Hematopoietic multipotent progenitor cell treated with erythropoietin and hydrocortisone succinate and interleukin-3 and kit ligand, for 4 days (in vitro differentiated cells): ENCODE data around the gene BECN2.
"Not testable (repeated sequence)": the region's sequence is repeated elsewhere in the genome, so short reads cannot be mapped to it uniquely, and the experiment has no call there.

Source experiments
- DNase-seq: peaks from one replicate; pipeline ENCODE4 v3.0.0-alpha.2; 2015

Gene BECN2

GRCh38 chr1:241979926-241980325 lies 22.4 kb downstream of the BECN2 start:
- DNase-seq = no peak

- peak; percentile 59 for DNase-seq
These were observed 28.2 kb downstream of the BECN2 start for GRCh38 chr1:241985787-241986186.

- not testable (repeated sequence) for DNase-seq
These were observed 30.9 kb downstream of the BECN2 start for GRCh38 chr1:241988389-241988930.

- DNase-seq = no peak
These were observed 32.5 kb downstream of the BECN2 start for GRCh38 chr1:241990040-241990439.

GRCh38 chr1:241992734-241993133 lies 35.2 kb downstream of the BECN2 start:
- DNase-seq = no peak

GRCh38 chr1:241994171-241994570 lies 36.6 kb downstream of the BECN2 start:
- no peak for DNase-seq

- DNase-seq = no peak
These were observed 39.9 kb downstream of the BECN2 start for GRCh38 chr1:241997401-241997998.

GRCh38 chr1:241998412-241998921 lies 40.9 kb downstream of the BECN2 start:
- DNase-seq = peak; percentile 67

- DNase-seq = no peak
These were observed 41.5 kb downstream of the BECN2 start, which contains the start of gene MAP1LC3C for GRCh38 chr1:241999026-241999425. MAP1LC3C (minus strand) TSS chr1:241999098; CDS start chr1:241999008, 90 bp downstream.

- no peak for DNase-seq
These were observed 42.9 kb downstream of the BECN2 start for GRCh38 chr1:242000434-242000833.

GRCh38 chr1:242002072-242002471 lies 44.5 kb downstream of the BECN2 start:
- no peak for DNase-seq

GRCh38 chr1:242002510-242002909 lies 44.9 kb downstream of the BECN2 start:
- no peak for DNase-seq

- DNase-seq = no peak
These were observed 47.4 kb downstream of the BECN2 start for GRCh38 chr1:242004751-242005495.

GRCh38 chr1:242005866-242006535 lies 48.4 kb downstream of the BECN2 start:
- no peak for DNase-seq

GRCh38 chr1:242006976-242007375 lies 49.4 kb downstream of the BECN2 start:
- DNase-seq = no peak
